Caco-2 (cell line): ENCODE measurements around the gene SCIN. TPM values are rescaled to one million over a fixed set of nuclear protein-coding genes. Genes with fewer than 3 reads are reported as not detected.
"Not testable (repeated sequence)": the region's sequence is repeated elsewhere in the genome, so short reads cannot be mapped to it uniquely, and the experiment has no call there.

Source experiments
- BruUV-seq: library from RNA; stranded (reverse); fragments of 400-500 nt; replicated peaks from 2 replicates; lab custom pipeline; 2021; lab: Mats Ljungman, UMichigan
- CTCF ChIA-PET: fragments of 300-600 bp; sonication (Branson Sonifier 250); formaldehyde crosslinking; loops from one replicate; lab custom pipeline; 2022; ENCODE audit warnings: antibody characterized with exemption; lab: Charles Lee
- POLR2A ChIA-PET: fragments of 300-600 bp; sonication (Branson Sonifier 250); formaldehyde crosslinking; loops from one replicate; lab custom pipeline; 2022; ENCODE audit warnings: antibody characterized with exemption; lab: Charles Lee
- DNase-seq, 2 experiments: peaks; one replicate each; pipeline versions ENCODE4 v3.0.0 to v3.0.0-alpha.2; 2020 to 2022
- H3K27me3 ChIP-seq: replicated peaks from 2 replicates; pipeline ENCODE4 v1.6.0; 2011; ENCODE audit warnings: low read length; ENCODE audit not compliant: control insufficient read depth, insufficient read depth
- H3K36me3 ChIP-seq: 2 replicates; pipeline ENCODE4 v1.5.1; 2011; ENCODE audit warnings: low read length; ENCODE audit not compliant: control insufficient read depth, insufficient read depth
- H3K4me1 ChIP-seq: fragments of 250-450 bp; sonication (Bioruptor Pico); 2 replicates; pipeline ENCODE4 v1.5.1; 2020; ENCODE audit warnings: mild to moderate bottlenecking
- H3K4me3 ChIP-seq: 2 replicates; pipeline ENCODE4 v1.5.1; 2011; ENCODE audit warnings: low read depth, mild to moderate bottlenecking, control low read depth, low read length
- H3K9me3 ChIP-seq: fragments of 250-450 bp; sonication (Bioruptor Pico); 2 replicates; pipeline ENCODE4 v1.5.1; 2020; ENCODE audit warnings: mild to moderate bottlenecking, moderate library complexity
- H3K27ac Mint-ChIP-seq: one replicate; pipeline ENCODE4 v1.8.0; 2022; ENCODE audit warnings: mixed read lengths; ENCODE audit not compliant: unreplicated experiment
- H3K27me3 Mint-ChIP-seq: one replicate; pipeline ENCODE4 v1.8.0; 2022; ENCODE audit warnings: mixed read lengths; ENCODE audit not compliant: insufficient read depth, unreplicated experiment
- H3K36me3 Mint-ChIP-seq: one replicate; pipeline ENCODE4 v1.8.0; 2022; ENCODE audit warnings: mild to moderate bottlenecking, mixed read lengths; ENCODE audit not compliant: insufficient read depth, unreplicated experiment
- H3K4me1 Mint-ChIP-seq: one replicate; pipeline ENCODE4 v1.8.0; 2022; ENCODE audit warnings: low read depth, mixed read lengths; ENCODE audit not compliant: unreplicated experiment
- H3K4me3 Mint-ChIP-seq: one replicate; pipeline ENCODE4 v1.8.0; 2022; ENCODE audit warnings: mild to moderate bottlenecking, moderate library complexity, mixed read lengths; ENCODE audit not compliant: unreplicated experiment
- H3K9me3 Mint-ChIP-seq: one replicate; pipeline ENCODE4 v1.8.0; 2022; ENCODE audit warnings: mixed read lengths; ENCODE audit not compliant: unreplicated experiment
- intact Hi-C: fragments of 100-400 bp; cut with micrococcal nuclease; formaldehyde crosslinking; loops from one replicate; pipeline ENCODE4 v1.10.0; 2022; ENCODE audit not compliant: unreplicated experiment
- total RNA-seq: library from RNA; stranded (reverse); gene quantifications from 2 replicates; pipeline ENCODE4 v1.2.3, GENCODE V29; 2022
- TF ChIP-seq, protein P1 (sequence below), 2 experiments: fragments of 200-600 bp in 1 of 2; IDR thresholded peaks; 1 replicate in 1 of 2; 2 replicates in 1 of 2; pipeline versions ENCODE4 v1.5.1 to v1.8.0; 2011 to 2022; ENCODE audit warnings: antibody characterized with exemption in 1 of 2, control low read depth in 1 of 2, inconsistent platforms in 1 of 2, low read depth in 1 of 2, low read length in 1 of 2, mild to moderate bottlenecking in 1 of 2, moderate library complexity in 1 of 2; ENCODE audit not compliant: insufficient read depth in 1 of 2, severe bottlenecking in 1 of 2, unreplicated experiment in 1 of 2

SCIN gene
- total RNA-seq, 1 experiment from 2014 or later, result 0.39 TPM

DNA sequence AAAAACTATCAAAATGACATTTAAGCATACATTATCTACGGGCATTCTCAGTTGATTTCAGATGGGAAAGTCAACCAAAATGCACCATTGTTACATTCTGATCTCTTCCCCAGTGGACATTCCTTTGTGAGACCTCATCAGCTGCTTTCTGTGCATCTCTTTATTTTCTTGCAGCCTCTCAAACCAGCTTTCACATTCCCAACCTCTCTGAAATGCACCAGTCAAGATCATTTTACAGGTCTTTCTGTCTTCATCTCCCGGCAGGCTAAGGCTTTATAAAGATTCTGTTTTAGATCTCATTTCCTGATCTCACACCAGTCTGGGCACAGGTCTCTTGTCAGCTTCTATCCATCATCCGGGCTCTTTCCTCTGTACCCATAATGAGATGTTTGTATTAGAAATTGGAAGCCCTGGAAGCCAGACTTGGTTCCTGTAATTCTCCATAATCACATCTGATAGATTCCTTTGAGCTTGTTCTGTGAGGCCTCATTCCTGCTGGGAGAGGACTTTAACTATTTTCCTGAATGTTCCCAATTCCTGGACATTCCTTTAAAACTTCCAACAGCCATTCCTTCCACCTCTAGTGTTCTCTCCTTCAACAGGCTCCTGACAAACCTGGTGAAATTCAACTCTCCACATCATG is 72.6 kb downstream of the SCIN start:
- Histone ChIP-seq H3K9me3 (no peaks in the 10 kb centered on the region), H3K4me3 (no peak overlapping the region), H3K36me3 (no peaks in the 10 kb centered on the region), H3K27me3 (no peaks in the 10 kb centered on the region), H3K4me1 (peaks cover 20% of the 10 kb centered on the region; the same call in 1 of the 2 replicates)
- Mint-ChIP-seq H3K27me3 (no peaks in the 10 kb centered on the region), H3K27ac (no peak overlapping the region), H3K9me3 (no peaks in the 10 kb centered on the region), H3K4me3 (no peak overlapping the region), H3K36me3 (no peaks in the 10 kb centered on the region), H3K4me1 (peaks cover 10% of the 10 kb centered on the region)
- BruUV-seq, result no TSS peak
- intact Hi-C loops, result loop anchor here (5.0 kb wide), 1 partner anchor 534 kb away; no protein-coding TSS in a partner anchor
- ChIA-PET POLR2A (no interaction called here), CTCF (no interaction called here)
- TF ChIP-seq, protein P1, sequence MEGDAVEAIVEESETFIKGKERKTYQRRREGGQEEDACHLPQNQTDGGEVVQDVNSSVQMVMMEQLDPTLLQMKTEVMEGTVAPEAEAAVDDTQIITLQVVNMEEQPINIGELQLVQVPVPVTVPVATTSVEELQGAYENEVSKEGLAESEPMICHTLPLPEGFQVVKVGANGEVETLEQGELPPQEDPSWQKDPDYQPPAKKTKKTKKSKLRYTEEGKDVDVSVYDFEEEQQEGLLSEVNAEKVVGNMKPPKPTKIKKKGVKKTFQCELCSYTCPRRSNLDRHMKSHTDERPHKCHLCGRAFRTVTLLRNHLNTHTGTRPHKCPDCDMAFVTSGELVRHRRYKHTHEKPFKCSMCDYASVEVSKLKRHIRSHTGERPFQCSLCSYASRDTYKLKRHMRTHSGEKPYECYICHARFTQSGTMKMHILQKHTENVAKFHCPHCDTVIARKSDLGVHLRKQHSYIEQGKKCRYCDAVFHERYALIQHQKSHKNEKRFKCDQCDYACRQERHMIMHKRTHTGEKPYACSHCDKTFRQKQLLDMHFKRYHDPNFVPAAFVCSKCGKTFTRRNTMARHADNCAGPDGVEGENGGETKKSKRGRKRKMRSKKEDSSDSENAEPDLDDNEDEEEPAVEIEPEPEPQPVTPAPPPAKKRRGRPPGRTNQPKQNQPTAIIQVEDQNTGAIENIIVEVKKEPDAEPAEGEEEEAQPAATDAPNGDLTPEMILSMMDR (IDR thresholded peaks at IDR 0.05; ENCODE audit: insufficient read depth in 1 of 2, low read depth in 1 of 2, low read length in 1 of 2, severe bottlenecking in 1 of 2, unreplicated experiment in 1 of 2), result no peak
- DNase-seq, result no peak

DNA sequence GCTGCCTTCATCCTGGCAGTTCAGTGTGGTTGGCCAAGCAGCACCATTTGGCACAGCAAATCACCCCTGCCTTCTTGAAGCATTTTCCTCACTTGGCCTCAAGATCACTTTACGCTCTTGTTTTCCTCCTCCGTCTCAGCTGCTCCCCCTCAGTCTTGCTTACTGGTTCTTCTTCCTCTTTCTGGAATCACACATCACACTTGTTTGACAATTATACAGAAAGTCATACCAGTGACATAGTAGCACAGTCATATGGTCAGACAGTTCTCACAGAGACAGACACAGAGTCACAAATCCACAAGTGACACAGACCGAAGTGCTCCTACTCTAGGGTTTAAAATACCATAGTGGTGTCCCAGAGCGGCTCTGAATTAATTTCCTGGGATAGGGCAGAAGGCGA is 73.1 kb downstream of the SCIN start:
- no peaks in the 10 kb centered on the region for H3K9me3 Mint-ChIP-seq
- CTCF ChIA-PET, result no interaction called here
- TF ChIP-seq, protein P1 (IDR thresholded peaks at IDR 0.05; ENCODE audit: insufficient read depth in 1 of 2, low read depth in 1 of 2, low read length in 1 of 2, severe bottlenecking in 1 of 2, unreplicated experiment in 1 of 2), result no peak
- no peak overlapping the region for H3K27ac Mint-ChIP-seq
- POLR2A ChIA-PET, result no interaction called here
- H3K4me3 ChIP-seq, result no peak overlapping the region
- no peak overlapping the region for H3K4me3 Mint-ChIP-seq
- peaks cover 23% of the 10 kb centered on the region for H3K4me1 ChIP-seq
- intact Hi-C loops, result loop anchor here (5.0 kb wide), 1 partner anchor 534 kb away; no protein-coding TSS in a partner anchor
- BruUV-seq, result no TSS peak
- H3K36me3 ChIP-seq, result no peaks in the 10 kb centered on the region
- peaks cover 8% of the 10 kb centered on the region for H3K4me1 Mint-ChIP-seq
- H3K36me3 Mint-ChIP-seq, result no peaks in the 10 kb centered on the region
- no peaks in the 10 kb centered on the region for H3K27me3 ChIP-seq
- H3K9me3 ChIP-seq, result no peaks in the 10 kb centered on the region
- H3K27me3 Mint-ChIP-seq, result no peaks in the 10 kb centered on the region
- DNase-seq, result no peak

DNA sequence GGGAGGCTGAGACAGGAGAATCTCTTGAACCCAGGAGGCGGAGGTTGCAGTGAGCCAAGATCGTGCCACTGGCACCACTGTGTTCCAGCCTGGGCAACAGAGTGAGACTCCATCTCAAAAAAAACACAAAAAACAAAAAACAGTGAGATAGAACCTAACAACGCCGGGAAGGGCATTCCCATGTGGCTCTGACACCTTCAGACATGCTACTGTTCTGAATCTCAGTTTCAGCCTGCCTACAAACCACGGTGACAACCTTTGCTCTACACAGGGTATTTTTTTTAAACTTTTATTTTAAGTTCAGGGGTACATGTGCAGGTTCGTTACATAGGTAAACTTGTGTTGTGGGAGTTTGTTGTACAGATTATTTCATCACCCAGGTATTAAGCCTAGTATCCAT is 74.7 kb downstream of the SCIN start:
- POLR2A ChIA-PET, intact Hi-C loops, H3K9me3 Mint-ChIP-seq, H3K4me3 Mint-ChIP-seq, BruUV-seq, CTCF ChIA-PET, H3K27me3 ChIP-seq, H3K4me3 ChIP-seq, H3K27ac Mint-ChIP-seq, H3K27me3 Mint-ChIP-seq, DNase-seq, H3K36me3 ChIP-seq, H3K36me3 Mint-ChIP-seq, H3K9me3 ChIP-seq: not testable (repeated sequence)
- H3K4me1 ChIP-seq, result peaks cover 23% of the 10 kb centered on the region
- H3K4me1 Mint-ChIP-seq, result peaks cover 16% of the 10 kb centered on the region
